GM18858 (cell line): ENCODE data around the gene PLXNA4.

Experiments used
- ATAC-seq: cut with Tn5 transposase; IDR thresholded peaks from one replicate; pipeline ENCODE4 v1.9.1; 2021; ENCODE audit not compliant: unreplicated experiment

Gene PLXNA4

DNA sequence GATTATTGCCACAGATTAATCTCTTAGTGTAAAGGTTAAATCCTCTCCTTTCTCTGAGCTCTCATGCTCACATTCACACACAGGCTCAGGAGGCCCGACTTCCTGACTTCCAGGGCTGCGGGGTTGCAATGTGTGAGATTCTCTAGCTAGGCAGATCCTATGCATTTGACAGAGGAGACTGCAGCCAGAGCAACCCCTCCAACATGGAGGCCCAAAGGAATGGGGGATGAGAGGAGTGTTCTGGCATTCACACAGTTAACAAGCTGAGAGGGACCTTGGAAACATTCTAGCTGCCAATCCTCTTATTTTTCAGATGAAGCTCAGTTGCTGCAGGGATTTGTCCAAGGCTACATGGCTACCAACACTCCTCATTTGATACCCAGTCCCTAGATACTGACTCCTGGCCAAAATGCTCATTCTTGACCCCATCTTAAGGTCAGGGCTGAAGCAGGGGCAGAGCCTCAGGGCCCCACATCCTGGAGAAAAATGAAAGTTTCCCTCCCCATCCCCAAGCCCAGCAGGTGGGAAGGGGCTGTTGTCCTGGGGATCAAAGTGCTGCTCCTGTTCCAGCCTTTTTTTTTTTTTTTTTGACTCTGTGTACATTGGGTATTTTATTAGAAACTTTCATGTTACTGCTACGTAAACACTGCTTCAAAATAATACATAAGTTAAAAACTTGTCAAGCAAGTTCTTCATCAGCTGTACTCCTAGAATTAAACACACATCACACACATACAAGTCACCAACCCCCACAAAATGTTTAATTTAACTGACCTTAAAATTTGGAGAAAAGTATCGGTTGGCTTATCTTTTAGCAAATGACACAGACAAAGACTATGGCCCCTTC lies 325.6 kb downstream of the PLXNA4 start:
- ATAC-seq: no peak

DNA sequence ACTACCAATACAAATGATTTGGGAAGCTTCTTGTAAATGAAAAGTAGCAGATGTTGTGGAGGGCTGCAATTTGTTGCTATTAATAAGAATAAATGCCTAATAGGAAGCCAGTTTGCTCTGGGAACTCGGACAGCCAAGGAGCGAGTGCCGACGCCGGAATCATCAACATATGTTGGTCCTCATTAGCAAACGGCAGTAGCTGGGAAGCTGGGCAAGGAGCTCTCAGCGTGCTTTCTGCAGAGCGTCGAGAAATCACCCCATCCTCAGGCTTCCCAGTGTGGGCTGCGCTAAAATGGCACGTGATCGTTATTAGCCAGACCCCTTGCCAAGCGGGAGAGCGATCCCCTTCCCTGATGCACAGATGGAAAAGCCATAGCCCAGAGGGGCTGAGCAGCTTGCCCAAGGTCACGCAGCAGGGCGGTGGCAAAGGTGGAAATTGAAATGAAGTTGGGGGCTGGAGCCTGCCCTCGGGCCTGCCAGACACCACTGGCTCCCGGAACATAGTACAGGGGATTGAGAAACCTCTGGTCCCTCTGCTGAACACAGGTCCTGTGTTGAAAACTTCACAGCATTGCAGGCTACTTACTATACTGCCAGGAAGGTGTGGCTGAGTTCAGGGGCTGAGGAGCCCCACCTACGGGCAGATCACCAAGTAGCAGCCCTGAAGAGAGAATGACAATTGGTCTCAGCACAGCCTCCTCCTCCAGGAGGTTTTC lies 326.9 kb downstream of the PLXNA4 start:
- no peak for ATAC-seq

DNA sequence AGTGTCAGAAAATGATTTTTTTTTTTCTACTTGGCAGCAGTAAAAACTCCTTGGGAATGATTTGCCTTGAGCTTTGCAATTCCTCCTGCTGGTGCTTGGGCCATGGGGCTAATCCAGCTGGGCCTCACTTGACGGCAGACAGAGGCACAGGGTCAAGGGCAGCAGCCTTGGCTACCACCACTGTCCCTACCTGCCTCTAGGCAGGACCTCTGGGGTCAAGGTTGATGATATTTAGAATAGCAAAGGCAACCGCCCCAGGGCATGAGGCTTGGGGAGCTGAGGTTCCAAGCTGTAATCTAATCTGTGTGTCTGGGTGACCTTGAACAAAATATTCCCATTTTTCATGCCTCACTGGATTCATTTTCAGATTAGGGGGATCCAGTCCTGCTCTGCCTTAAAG lies 327.4 kb downstream of the PLXNA4 start:
- no peak for ATAC-seq

DNA sequence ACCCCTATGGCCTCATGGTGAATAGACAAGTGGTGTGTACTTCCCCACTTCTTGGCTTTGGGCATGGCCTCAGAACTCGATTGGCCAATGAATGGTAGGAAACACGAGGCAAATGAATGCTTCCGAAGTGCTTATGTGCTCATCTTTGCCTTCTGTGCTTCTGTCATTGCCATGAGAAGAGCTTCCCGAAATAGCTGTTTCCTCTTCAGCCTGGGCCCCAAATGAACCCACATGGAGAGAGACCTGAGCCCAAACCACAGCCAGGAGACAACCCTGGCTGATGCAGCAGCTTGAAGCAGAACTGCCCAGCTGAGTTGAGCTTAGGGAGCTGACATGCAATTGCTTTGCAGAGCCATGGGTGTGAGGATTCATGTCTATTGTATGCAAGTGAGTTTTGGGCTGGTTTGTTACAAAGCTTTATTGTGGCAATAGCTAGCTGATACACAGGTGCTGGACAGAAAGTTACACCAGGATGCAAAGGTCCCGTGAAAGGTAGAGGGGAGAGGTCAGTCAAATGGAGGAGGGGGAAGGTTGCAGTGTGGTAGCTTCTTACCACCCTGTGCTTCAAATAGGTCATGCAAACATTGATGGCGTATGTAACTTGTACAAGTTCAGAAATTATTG lies 328.2 kb downstream of the PLXNA4 start:
- ATAC-seq: no peak

DNA sequence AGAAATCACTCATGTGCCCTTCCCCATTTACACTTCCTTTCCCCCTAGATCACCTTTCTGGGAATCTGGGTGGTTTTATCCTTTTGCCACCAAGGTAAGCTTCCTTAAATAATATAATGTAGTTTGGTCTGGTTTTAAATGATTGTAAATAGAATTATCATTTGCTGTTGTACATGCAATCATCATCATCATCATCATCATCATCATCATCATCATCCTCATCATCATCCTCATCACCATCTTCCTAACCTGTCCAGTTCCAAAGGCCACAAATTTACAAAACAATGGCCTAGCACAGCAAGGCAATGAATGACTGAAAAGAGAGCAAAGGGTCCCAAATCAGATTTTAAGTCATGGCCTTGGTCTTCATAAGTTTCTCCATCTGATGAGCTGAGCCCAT lies 329.7 kb downstream of the PLXNA4 start:
- ATAC-seq: no peak

DNA sequence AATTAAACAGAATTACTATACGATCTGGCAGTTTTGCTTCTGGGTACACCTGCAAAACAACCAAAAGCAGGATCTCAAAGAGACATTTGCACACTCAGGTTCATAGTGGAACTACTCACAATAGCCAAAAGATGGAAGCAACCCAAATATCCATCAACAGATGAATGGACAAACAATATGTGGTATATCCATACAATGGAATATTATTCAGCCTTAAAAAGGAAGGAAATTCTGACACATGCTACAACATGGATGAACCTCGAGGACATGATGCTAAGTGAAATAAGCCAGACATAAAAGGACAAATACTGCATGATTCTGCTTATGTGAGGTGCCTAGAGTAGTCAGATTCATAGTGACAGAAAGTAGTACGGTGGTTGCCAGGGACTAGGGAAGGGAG lies 330.7 kb downstream of the PLXNA4 start:
- ATAC-seq: no peak

DNA sequence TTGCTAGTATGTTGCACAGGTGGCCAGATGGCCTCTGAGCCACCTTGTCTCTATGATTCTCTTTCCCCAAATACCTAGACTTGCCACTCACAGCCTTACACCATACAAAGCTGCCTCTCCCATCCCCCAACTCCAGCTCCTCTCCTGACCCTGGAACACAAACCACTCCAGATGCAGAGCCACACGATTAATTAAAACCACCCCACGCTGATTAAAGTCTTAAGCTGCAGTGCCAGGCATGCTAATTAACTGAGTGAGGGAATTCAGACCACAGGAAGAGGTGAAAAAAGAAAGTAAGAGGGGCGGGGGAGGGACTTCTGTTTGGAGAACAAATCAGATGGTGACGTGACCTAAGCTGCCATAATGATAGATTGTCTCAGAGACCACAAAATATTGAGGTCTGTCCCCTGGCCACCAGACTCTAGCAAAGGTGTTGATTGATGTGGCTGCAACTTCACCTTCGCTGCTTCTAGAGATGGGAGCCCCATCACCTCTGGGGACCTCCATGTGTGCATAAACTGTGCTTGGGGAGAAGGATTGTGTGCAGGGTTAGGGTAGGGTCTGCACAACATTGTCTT lies 331.3 kb downstream of the PLXNA4 start:
- ATAC-seq: no peak

DNA sequence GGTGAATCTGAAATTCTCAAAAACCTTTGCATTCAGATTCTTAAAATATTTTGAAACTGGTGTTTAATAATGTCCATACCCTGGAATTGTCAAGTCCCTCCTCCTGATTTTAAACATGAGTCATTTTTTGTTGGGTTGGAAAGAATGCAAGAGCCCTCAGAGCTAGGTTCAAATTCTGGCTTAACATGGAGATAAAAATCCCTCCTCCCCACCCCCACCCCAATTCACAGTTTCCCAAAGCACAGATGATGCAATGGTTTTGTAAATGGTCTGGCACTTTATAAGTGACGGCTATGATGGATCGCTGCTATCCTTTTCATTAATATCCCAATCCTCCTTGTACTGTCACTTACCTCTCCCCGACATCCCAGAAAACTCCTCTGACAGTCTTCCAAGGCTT lies 332.8 kb downstream of the PLXNA4 start:
- no peak for ATAC-seq

DNA sequence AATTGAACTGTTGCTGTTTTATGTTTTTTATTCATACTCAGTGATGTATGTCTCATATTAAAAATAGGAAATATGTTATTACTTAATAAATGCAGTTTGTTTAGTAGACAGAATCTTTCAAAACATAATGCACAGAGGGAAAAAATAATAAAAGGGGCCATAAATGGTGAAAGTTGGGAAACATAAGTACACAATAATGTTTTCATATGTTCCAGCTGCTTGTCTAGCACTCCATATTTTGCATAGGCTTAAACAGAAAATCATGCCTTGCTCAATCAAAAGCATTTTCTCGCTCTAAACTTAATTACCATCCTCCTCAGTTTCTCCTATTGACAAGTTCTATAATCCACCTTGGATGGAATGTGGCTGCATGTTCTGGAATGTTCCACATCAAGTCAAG lies 333.2 kb downstream of the PLXNA4 start:
- ATAC-seq: no peak

DNA sequence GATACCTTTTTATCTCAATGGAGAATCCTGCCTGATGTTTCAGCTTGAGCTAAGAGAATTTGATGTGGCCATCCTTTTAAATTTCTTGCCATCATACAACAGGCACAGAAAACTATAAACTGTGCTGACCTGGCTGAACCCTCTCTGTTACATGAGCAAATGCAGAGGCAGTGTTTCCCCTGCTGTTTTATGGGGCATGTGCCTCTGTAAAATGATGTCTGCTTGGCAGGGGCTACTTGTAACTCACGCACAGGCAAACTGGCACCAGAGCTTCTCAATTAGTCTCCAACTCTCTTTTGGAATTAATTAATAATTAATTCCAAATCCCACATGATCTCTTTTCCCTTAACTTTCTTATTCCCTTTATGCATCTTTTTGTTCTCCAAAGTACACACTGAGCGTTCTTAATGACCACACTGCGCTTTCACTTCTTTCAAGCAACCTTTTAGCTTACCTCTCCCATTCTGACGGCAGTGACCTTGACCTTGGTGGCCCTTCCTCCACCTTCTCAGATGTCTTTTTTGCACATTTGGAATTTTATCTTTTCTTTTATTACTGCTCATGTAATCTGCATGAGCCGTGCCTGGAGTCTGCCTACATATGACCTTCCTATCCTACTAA lies 334.0 kb downstream of the PLXNA4 start:
- no peak for ATAC-seq

DNA sequence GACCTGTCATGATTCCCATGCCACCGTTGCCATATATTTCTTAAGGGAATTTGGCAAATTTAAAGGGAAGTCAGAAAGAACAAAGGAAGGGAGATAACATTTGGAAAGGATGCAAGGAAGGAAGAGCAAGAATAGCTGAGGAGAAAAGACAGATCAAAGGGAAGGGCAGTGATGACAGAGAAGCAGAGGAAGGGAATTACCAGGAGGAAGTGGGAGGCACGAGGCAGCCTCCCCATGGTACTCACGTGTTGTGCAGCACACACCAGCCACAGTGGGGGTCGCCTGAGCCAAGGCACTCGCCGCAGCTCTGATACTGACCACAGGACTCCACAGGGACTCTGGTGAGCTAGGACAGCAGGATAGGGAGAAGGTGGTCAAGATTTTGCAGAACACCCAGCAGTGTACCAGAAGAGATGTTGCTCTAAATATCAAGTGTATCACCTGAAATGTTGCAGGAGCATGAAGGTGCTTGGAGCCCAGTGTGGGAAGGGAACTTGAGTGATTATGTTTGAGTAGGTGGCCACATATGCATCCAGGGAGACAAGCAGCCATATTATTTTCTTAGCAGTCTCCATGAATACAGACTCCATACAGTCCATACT lies 335.3 kb downstream of the PLXNA4 start:
- no peak for ATAC-seq

DNA sequence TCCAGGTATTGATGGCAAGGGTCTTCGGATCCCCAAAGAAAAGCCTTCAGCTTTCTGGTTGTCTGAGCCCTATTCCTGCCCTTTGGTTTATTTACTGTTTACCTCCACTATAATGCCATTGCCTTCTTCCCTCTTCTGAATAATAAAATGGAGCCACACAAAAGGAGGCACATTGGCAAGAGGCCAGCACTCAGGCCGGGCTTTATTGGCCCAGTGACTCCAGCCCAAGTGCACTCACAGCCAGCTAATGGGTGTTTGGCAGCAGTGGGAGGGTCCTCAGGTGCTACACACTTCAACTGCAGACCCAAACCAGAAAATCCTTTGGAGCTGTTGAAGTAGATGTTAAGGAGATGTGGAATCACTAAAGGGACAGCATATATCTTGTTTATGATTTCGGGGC lies 336.0 kb downstream of the PLXNA4 start:
- no peak for ATAC-seq

DNA sequence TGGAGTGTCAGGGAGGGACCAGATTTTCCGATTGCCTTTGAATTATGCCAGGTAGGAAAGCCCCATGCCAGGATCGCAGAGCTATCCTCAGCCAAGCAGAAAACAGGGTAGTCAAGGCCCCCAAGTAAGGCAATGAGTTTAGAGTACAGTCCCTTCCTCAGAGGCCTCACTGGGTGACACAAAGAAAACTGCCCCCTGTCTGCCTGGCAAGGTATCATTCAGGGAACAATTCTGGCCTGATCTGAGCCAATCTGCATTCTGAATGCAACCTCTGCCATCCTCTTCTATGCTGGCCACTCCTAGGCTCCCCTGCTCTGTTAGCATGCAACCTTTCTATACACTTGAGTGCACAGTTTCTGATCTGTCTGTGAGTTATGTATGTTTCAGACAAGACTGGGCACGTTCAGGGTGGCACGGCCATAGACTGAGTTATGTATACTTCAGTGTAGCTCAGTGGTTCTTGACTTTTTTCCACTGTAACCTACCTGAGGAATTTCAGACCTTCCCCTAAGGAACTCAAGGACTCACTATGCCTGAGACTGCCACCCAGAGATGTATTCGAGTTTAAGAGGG lies 336.8 kb downstream of the PLXNA4 start:
- no peak for ATAC-seq

DNA sequence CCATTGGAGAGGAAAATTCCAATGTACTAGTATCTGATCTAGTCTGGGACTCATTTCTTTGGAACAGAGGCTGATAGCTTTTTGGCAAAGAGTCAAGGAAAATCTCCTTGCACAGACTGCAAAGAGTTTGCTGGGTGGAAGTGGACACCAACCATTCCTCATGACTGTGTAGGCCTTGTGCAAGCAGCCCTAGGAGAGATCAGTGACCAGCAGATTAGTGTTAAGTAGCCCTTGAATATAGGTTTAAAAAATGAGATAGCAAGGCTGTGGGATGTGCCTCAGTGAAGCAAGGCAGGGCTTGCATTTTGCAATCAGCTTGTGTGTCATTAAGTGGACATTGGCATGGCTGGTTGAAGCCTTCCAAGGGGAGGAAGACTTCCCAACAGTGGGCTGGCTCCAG lies 341.6 kb downstream of the PLXNA4 start:
- no peak for ATAC-seq

DNA sequence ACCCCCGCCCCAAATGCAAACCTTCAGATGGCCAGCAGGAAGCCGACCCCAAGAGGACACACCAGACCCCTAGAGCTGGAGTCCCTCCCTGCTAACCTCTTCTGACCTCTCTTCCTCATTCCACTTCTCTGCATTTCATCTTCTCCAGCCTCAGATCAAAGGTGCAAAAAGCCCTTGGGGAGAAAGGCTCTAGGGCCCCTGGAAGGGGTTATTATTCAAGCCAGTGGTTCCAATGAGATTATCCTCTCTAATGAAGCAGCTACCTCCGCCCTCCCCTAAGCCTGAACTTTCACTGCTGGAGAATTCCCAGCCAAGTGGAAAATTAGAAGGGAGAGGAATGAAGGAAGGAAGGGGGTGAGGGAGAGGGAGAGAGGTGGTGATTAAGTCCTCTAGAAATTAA lies 343.9 kb downstream of the PLXNA4 start:
- ATAC-seq: no peak

DNA sequence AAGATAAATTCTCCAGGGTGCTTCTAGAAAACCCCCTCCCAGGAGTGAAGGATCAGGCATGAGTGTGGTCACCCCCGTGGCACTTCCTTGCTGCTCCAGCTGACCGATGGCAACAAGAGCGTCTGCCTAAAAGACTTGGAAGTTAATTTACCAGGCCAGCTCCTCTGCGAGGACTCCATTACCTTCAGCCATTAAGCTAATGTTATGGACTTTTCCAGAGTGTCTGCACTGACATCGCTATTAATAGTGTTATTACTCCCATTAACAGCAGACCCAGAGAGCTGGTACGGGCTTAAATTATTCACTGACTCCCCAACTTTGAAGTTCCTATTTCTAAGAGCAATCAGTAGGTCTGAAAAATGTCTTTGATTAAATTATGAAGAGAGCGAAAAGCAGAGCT lies 345.8 kb downstream of the PLXNA4 start:
- ATAC-seq: no peak

DNA sequence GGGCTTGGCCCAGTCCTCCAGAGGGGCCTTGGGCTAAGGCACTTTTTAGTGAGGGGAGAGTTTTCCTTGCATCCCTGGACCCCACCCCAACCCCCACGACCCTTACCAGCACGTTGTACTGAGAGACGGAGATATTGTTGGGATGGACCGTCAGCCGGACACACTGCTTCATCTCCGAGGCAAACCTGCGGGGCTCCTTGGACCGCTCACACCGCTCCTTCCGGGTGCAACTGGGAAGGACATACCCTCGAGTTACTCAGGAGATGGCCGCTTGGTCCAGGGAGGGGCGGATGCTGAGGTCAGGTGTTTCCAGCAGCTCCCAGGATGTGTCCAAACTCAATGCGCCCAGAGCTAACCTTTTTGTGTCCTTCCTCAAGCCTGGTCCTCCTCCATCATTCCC lies 348.0 kb downstream of the PLXNA4 start:
- ATAC-seq: no peak

DNA sequence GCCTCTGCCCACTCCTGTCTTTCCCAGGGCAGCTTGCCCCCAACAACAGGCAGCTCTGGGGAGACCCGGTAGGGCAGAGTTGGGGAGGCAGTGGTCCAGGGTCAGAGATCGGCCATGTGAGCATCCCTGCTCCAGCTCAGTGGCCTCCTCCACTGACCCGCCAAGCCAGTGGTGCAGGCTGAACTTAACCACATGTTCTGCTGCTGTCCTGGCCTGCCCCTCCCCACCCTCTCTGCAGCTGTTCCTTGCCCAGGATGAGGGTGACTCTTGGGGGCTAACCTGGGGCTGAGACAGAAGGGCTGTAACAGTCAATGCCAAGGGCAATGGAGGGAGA lies 349.3 kb downstream of the PLXNA4 start:
- no peak for ATAC-seq

DNA sequence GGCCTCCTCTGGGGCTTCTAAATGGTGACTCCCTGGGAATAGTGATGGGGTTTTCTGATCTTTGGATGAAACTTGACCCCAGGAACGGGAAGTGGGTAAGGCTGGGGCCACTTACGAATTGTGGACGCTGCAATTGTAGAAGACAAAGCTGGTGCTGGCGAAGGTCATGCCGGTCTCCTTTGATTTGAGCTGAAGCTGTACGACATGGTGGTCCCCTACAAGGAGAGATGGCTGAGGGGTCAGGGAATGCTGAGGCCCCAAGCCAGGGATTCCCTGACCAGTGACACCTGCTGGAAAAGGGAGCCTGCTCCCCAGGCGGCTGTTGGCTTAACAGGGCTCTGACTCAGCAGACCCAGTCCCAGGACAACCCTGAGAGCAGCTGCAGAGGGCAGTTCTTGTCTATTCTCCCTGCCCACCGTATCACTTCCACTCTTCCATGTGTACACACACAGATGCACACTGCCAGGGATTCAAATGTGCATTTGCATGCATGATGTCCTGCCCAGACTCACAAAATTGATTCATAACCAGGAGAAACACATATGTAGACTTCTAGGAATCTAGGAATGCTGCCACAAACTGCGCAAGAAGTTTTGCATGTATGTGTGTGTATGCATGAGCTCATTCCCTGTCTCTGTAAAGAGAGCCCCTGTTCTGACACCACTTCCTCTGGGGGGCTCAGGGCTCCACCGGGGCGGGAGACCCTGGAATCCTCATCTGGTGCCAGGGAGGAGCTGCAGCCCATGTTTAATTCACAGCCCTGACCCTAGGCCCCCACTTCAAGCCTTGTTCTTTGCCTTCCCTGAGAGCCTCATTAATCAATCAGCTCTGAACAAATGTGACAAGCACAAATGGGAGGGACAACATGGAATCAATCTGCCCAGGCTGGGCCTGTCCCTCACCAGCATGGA lies 350.0 kb downstream of the PLXNA4 start:
- ATAC-seq: no peak
